ENCODE measurements around the gene RASSF10.

DNA sequence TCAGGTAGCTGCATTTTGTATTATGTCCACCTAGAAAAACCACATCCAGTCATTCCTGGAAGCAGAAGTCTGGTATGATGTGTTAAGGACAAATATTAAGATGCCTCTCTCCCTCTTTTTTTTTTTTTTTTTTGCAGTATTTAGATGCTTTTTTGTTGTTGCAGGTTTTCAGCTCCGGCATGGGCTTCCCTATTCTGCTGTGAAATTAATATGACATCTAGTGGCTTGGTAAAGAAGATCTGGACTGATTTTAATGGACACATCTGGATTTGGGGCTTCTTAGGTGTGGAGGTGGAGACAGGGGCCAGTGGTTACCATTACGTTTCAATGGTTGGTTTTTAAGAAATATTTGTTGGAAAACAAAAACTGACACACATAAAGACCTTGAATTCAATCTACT is 47.5 kb upstream of the RASSF10 start:
- TF ChIP-seq, protein P1, sequence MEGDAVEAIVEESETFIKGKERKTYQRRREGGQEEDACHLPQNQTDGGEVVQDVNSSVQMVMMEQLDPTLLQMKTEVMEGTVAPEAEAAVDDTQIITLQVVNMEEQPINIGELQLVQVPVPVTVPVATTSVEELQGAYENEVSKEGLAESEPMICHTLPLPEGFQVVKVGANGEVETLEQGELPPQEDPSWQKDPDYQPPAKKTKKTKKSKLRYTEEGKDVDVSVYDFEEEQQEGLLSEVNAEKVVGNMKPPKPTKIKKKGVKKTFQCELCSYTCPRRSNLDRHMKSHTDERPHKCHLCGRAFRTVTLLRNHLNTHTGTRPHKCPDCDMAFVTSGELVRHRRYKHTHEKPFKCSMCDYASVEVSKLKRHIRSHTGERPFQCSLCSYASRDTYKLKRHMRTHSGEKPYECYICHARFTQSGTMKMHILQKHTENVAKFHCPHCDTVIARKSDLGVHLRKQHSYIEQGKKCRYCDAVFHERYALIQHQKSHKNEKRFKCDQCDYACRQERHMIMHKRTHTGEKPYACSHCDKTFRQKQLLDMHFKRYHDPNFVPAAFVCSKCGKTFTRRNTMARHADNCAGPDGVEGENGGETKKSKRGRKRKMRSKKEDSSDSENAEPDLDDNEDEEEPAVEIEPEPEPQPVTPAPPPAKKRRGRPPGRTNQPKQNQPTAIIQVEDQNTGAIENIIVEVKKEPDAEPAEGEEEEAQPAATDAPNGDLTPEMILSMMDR (IDR thresholded peaks at IDR 0.05; ENCODE audit: insufficient read depth, low read length) = no peak
- TF ChIP-seq POLR2AphosphoS5 (IDR thresholded peaks at IDR 0.05; ENCODE audit: low read depth) = no peak
- TF ChIP-seq SPI1 (IDR thresholded peaks at IDR 0.05; ENCODE audit: borderline replicate concordance, low read depth) = no peak
- TF ChIP-seq, protein P2, sequence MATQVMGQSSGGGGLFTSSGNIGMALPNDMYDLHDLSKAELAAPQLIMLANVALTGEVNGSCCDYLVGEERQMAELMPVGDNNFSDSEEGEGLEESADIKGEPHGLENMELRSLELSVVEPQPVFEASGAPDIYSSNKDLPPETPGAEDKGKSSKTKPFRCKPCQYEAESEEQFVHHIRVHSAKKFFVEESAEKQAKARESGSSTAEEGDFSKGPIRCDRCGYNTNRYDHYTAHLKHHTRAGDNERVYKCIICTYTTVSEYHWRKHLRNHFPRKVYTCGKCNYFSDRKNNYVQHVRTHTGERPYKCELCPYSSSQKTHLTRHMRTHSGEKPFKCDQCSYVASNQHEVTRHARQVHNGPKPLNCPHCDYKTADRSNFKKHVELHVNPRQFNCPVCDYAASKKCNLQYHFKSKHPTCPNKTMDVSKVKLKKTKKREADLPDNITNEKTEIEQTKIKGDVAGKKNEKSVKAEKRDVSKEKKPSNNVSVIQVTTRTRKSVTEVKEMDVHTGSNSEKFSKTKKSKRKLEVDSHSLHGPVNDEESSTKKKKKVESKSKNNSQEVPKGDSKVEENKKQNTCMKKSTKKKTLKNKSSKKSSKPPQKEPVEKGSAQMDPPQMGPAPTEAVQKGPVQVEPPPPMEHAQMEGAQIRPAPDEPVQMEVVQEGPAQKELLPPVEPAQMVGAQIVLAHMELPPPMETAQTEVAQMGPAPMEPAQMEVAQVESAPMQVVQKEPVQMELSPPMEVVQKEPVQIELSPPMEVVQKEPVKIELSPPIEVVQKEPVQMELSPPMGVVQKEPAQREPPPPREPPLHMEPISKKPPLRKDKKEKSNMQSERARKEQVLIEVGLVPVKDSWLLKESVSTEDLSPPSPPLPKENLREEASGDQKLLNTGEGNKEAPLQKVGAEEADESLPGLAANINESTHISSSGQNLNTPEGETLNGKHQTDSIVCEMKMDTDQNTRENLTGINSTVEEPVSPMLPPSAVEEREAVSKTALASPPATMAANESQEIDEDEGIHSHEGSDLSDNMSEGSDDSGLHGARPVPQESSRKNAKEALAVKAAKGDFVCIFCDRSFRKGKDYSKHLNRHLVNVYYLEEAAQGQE (IDR thresholded peaks at IDR 0.05; ENCODE audit: insufficient replicate concordance, low read depth) = no peak
- TF ChIP-seq GABPA (IDR thresholded peaks at IDR 0.05; ENCODE audit: low read depth) = no peak
